NCI-H2196 (cell line): ENCODE data around the gene POC1A.

Experiments
- DNase-seq: peaks from one replicate; lab custom pipeline; 2025; ENCODE audit not compliant: unreplicated experiment; lab: John Stamatoyannopoulos, UW

Gene POC1A

DNA sequence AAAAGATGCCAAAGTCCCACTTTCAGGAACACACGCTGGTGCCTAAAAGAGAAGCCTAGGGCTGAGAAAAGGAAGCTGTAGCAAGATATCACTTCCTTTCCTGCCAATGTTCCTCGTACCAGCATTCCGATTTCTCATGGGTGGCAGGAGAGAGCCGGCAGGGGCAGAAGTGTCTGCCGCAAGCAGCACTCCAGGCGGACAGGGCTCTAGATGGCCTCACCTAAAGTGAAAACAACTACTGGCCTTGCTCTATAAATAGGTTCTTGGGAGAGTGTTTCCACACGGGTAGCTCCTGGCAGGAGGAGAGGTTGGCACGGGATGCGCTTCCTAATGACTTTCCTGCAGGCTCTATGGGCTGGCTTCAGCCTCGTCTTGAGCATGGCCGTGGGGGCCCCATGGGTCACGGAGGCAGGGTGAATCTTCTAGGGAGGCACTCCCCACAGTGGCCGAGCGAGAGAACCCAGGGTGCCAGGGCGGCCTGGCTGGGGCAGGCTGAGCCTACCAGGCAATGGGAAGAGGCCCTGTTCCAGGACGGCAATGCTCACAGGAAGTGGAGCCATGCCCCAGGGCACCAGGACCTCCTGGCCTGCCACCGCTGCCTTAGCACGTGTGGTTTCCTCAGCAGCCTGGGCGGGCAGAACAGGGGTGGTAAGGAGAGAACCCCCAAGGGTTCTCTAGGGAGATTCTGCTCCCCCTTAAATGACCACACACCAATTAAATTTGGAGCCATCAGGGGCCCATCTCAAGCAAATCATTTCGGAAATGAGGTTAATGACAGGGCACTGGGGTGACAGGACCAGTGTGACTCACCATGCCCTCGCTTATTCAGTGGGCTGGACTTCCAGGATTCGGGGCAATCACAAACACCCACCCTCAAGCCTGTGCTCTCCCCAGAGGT, 83.2 kb downstream of the POC1A start:
- DNase-seq = no peak

GRCh38 chr3:52069855-52070254, 84.4 kb downstream of the POC1A start:
- no peak for DNase-seq

GRCh38 chr3:52069135-52069534, 85.1 kb downstream of the POC1A start:
- DNase-seq = no peak

GRCh38 chr3:52068730-52069129, 85.5 kb downstream of the POC1A start:
- DNase-seq = no peak

- DNase-seq = no peak
Observed at GRCh38 chr3:52068055-52068571, 86.1 kb downstream of the POC1A start.

- no peak for DNase-seq
Observed at GRCh38 chr3:52067526-52067925, 86.7 kb downstream of the POC1A start.

DNA sequence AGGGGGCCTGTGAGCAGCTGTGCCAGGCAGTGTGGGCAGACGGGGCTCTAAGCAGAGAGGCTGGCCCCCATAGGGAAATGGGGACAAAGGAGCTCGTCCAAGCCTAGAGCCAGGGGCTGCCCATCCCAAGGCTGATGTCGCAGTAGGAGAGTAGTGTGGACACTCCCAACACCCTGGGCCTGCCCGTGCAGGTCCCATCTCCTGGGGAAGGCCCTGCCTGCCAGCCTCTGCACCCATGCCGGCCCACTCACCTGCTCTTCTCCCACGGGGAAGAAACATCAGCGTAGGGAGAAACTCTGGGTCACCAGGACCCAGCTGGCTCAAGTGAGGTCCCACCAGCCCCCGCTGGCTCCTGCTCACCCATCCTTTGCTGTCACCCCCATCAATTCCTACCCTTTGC, 87.2 kb downstream of the POC1A start:
- no peak for DNase-seq

DNA sequence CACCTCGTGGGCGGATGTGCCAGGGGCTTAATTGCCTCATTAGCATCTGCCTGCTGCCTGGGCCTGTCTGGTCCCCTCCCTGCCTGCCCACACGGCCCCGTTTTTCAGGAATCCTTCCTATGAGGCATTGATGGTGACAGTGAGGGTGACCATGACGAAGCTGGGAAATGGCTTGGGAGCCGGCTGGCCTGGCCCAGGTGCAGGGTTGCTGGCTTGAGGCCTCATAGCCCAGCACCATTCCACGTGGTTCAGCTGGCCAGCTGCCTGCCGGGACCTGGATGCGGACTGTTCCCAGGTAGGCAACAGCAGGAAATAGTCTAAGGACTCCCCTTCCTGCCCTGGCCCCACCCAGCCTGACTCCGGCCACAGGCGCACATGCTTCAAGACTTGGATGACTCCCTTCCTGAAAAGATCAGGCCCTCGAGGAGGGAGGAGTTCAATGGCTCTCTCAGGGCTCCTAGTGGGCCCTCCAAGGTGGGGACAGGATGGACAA, 88.9 kb downstream of the POC1A start:
- DNase-seq = peak; percentile 23

GRCh38 chr3:52064561-52064960, 89.7 kb downstream of the POC1A start:
- DNase-seq = no peak

- no peak for DNase-seq
Observed at GRCh38 chr3:52063026-52063723, 91.0 kb downstream of the POC1A start.

DNA sequence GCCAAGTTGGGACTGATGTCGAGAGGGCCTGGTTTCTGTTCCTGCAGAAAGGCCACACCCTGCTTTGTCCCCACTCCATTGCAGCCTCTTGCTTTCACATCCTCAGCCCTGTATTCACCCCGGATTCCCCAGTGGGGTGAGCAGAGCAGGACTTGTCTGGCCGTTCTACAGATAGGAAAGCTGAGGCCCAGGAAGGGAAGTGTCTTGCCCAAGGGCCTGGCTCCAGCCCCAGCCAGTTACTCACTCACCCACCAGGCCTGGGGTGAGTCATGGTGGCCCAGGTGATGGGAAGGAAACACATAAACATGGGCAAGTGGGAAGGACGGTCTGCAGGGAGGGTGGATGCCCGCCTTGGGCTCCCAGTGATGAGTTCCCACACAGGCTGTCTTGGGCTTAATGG, 91.7 kb downstream of the POC1A start:
- DNase-seq = no peak

- DNase-seq = no peak
Observed at GRCh38 chr3:52061121-52061910, 92.9 kb downstream of the POC1A start.

DNA sequence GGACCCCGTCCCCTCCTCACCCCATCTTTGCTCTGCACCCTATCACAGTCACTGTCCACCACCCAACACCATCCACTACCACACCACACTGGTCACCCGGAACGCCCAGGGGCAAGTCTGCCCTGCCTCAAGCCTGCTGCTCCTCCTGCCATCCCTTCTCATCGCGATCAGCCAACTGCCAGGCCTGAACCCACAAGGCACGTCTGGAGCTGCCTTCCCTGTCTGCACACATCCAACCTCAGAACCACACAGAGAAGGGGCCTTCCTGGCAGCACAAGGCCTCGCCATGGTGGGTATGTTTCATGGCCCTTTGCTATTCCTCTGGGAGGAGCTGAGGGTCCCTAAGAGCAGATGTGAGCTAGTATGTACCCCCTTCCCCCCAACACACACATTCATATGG, 94.4 kb downstream of the POC1A start:
- no peak for DNase-seq

DNA sequence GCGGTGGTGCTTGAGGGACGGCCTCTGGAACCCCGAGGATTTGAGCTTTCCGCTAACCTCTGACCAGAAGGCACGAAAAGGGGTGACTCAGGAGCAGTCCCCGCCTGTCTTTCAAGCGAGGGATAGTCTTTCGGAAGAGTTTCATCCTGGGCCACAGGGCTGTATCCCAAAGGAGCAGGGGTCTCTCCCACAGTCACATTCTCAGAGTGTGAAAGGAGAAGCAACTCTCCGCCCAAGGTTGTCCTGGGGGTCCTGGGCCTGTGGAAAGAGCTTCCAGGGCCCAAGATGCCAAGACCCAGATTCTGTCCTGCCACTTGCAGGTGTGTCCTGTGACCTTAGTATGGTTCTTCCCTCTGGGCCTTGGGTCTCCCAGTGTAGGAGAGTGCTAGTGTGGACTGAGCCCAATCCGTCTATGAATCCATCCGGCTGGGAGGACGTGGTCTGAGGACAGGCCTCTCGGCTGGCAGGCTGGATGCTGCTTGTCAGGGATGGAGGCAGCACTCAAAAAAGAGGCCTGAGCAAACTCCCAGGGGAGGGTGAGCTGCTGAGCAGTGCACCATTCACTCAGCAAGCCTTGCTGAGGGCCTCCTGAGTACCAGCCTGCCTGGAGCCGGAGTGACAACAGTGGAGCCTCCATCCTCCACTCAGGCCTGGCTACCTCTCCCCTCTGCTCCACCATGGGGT, 96.3 kb downstream of the POC1A start:
- DNase-seq = no peak

DNA sequence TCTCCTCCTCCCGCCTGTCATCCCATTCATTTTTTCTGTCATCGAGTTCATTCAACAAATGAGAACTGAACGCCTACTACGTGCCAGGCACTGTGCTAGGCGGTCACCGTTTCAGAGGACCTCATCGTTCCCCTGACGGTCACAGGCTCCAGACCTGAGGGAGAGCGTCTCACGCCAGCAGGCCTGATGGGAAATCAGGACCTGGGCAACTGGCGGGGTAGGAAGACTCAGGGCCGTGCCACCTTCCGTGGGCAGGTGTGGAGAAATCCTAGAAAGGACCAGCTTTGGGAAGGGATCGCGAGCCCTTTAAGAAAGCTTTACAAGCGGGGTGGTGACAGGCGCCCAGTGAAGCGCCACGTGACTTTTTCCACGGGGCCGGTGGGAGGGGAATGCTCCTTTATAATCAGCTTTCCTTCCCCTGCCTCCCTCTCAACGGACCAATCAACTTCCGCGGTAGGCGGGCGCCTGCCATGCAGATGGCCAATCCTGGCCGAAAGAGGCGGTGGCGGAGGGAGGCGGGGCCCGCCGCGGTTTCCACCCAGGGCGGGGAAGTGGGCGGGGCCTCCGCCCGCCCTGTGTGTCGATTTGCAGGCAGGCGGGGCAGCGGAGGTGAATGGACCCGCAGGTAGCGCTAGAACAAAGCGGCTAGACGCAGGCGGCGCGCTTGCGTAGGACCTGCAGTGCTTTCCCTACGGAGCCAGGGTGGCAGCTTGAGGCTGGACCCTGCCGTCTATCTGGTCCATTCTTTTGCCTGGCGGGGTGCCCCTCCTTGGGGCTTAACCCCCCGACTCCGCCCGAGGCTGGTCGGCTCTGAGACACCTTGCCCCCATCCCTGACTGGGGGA, 97.0 kb downstream of the POC1A start:
- DNase-seq = peak; percentile 92

- peak; percentile 45 for DNase-seq
Observed at GRCh38 chr3:52056521-52056967, 97.7 kb downstream of the POC1A start, which contains the start of gene DUSP7. TSS of gene DUSP7 (minus strand) at chr3:52056571. CDS start at chr3:52056366, 205 bp downstream.

DNA sequence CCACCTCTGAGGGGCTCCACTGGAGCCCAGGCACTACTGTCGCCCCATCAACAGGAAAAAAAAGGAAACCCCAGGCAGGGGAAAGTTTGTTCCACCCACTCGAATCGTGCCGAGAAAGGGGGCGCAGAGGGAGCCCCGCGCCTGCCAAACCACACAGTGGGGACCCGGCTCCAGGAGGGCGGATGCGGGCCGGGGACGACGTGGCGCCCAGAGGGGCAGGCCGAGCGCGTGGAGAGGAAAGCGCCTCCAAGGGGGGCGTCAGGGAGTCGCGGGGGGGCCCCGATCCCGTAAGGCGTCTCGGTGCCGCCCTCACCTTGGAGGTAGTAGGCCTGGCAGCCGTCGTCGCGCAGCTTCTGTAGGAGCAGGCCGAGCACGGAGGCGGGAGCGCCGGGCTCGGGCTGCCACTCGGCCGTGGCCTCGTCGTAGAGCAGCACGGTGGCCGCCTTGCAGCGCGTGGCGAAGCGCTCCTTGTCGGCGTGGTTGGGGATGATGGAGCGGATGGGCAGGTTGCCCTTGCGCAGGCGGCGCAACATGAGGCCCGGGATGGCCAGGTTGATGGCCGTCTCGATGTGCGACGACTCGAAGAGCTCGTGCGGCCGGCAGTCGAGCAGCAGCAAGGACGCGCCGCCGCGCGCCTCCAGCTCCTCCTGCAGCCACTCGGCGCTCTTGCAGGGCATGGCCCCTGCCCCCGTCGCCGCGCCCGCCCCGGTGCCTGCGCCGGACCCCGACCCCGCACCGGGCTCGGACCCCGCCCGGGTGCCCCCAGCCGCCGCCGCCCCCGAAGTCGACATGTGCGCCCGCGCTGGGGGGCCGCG, 98.5 kb downstream of the POC1A start:
- DNase-seq = peak; percentile 10

GRCh38 chr3:52054661-52055511, 99.3 kb downstream of the POC1A start:
- DNase-seq = no peak
